ENCODE measurements around the gene SCARB1.

SCARB1 gene

GRCh38 chr12:124817076-124818000 lies 46.3 kb downstream of the SCARB1 start:
- no peaks in the 10 kb centered on the region for H3K27me3 ChIP-seq (ENCODE audit: insufficient read depth, poor library complexity, severe bottlenecking)
- TF ChIP-seq CTCF (IDR thresholded peaks at IDR 0.05; ENCODE audit: insufficient read depth, low read length) (no peak), REST (IDR thresholded peaks at IDR 0.05; ENCODE audit: insufficient replicate concordance, low read depth) (no peak), SPI1 (IDR thresholded peaks at IDR 0.05; ENCODE audit: borderline replicate concordance, low read depth) (no peak), GABPA (IDR thresholded peaks at IDR 0.05; ENCODE audit: low read depth) (no peak), POLR2AphosphoS5 (IDR thresholded peaks at IDR 0.05; ENCODE audit: low read depth) (no peak)
- H3K27ac ChIP-seq (replicated peaks) = no peak overlapping the region
- no peak overlapping the region for H3K4me3 ChIP-seq (replicated peaks; ENCODE audit: insufficient read depth, low read length)
- DNase-seq (ENCODE audit: low read depth in 1 of 2, low spot score in 1 of 2) = no peak

GRCh38 chr12:124816295-124816854 lies 47.3 kb downstream of the SCARB1 start:
- DNase-seq (ENCODE audit: low read depth in 1 of 2, low spot score in 1 of 2) = no peak
- TF ChIP-seq SPI1 (IDR thresholded peaks at IDR 0.05; ENCODE audit: borderline replicate concordance, low read depth) = no peak
- no peak for TF ChIP-seq REST (IDR thresholded peaks at IDR 0.05; ENCODE audit: insufficient replicate concordance, low read depth)
- no peak for TF ChIP-seq CTCF (IDR thresholded peaks at IDR 0.05; ENCODE audit: insufficient read depth, low read length)
- no peak for TF ChIP-seq GABPA (IDR thresholded peaks at IDR 0.05; ENCODE audit: low read depth)
- TF ChIP-seq POLR2AphosphoS5 (IDR thresholded peaks at IDR 0.05; ENCODE audit: low read depth) = no peak
- no peak overlapping the region for H3K27ac ChIP-seq (replicated peaks)
- no peaks in the 10 kb centered on the region for H3K27me3 ChIP-seq (ENCODE audit: insufficient read depth, poor library complexity, severe bottlenecking)
- no peak overlapping the region for H3K4me3 ChIP-seq (replicated peaks; ENCODE audit: insufficient read depth, low read length)

GRCh38 chr12:124814741-124815613 lies 48.7 kb downstream of the SCARB1 start:
- Histone ChIP-seq H3K27ac (replicated peaks) (no peak overlapping the region), H3K4me3 (replicated peaks; ENCODE audit: insufficient read depth, low read length) (no peak overlapping the region), H3K27me3 (ENCODE audit: insufficient read depth, poor library complexity, severe bottlenecking) (no peaks in the 10 kb centered on the region)
- peak in 1 of 2 experiments; percentile 79 for DNase-seq (ENCODE audit: low read depth in 1 of 2, low spot score in 1 of 2)
- TF ChIP-seq POLR2AphosphoS5 (IDR thresholded peaks at IDR 0.05; ENCODE audit: low read depth) = 0 out of 2 replicates have a peak, but pooled peaks have one; percentile 24
- no peak for TF ChIP-seq SPI1 (IDR thresholded peaks at IDR 0.05; ENCODE audit: borderline replicate concordance, low read depth)

Measured in HL-60 (cell line).